RWPE1 (cell line): Measurements from ENCODE around the gene WASF2.
A peak's percentile ranks its signal among the peaks of the same experiment; 100 is the strongest.
"Not testable (repeated sequence)": the region's sequence is repeated elsewhere in the genome, so short reads cannot be mapped to it uniquely, and the experiment has no call there.

Source experiments
- CTCF ChIA-PET: fragments of 350-600 bp; sonication (Branson Sonifier 250); formaldehyde crosslinking; extraction: SDS; loops from one replicate; lab custom pipeline; 2021; lab: Yijun Ruan, JAX
- POLR2A ChIA-PET: fragments of 400-600 bp; formaldehyde crosslinking; extraction: SDS; loops from one replicate; lab custom pipeline; 2020; ENCODE audit warnings: antibody characterized with exemption; ENCODE audit not compliant: low non-redundant PET; lab: Yijun Ruan, JAX
- DNase-seq: peaks from one replicate; pipeline ENCODE4 v3.0.0; 2012; ENCODE audit warnings: low spot score
- H3K27ac ChIP-seq: fragments of 450-650 bp; 2 replicates; pipeline ENCODE4 v1.5.1; 2017
- CTCF ChIP-seq: fragments of 450-650 bp; conservative IDR thresholded peaks from 2 replicates; pipeline ENCODE4 v1.5.1; 2017; ENCODE audit warnings: low read depth, mild to moderate bottlenecking

Gene WASF2

GRCh38 chr1:27435566-27436203 is 54.3 kb downstream of the WASF2 start:
- peak overlapping the region; percentile 59 for H3K27ac ChIP-seq
- ChIA-PET CTCF (no interaction called here), POLR2A (no interaction called here)
- no peak for TF ChIP-seq CTCF
- no peak for DNase-seq

DNA sequence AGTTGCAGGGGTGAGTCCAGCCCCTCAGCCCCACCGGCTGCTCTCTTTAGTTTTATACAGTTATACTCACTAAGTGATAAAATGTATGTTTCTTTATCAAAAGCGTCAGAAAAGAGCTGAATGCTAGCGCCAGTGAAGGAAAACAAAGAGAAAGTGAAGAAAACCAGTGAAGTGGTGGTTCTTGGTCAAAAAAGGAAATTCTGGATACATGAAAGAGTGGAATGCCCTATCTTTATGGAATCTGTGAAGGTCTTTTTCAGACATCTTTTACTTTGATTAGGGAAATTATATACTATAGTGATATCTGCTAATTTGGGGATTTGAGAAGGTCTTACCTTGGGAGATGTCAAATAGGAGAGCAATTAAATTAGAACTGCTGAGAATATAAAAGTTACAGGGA is 56.3 kb downstream of the WASF2 start:
- ChIA-PET POLR2A (no interaction called here), CTCF (no interaction called here)
- no peak overlapping the region for H3K27ac ChIP-seq
- DNase-seq = no peak
- TF ChIP-seq CTCF = no peak

DNA sequence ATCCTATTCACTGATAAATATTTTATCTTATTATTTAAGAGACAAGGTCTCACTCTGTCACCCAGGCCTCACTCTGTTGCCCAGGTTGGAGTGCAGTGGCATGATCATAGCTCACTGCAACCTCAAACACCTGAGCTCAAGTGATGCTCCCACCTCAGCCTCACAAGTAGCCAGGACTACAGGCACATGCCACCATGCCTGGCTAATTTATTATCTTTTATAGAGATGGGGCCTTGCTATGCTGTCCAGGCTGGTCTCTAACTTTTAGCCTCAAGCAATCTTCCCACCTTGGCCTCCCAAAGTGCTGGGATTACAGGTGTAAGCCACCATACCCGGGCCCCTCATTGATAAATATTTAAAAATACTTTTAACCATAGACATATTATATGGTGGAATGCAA is 57.2 kb downstream of the WASF2 start:
- DNase-seq, POLR2A ChIA-PET, H3K27ac ChIP-seq, CTCF ChIA-PET: not testable (repeated sequence)

DNA sequence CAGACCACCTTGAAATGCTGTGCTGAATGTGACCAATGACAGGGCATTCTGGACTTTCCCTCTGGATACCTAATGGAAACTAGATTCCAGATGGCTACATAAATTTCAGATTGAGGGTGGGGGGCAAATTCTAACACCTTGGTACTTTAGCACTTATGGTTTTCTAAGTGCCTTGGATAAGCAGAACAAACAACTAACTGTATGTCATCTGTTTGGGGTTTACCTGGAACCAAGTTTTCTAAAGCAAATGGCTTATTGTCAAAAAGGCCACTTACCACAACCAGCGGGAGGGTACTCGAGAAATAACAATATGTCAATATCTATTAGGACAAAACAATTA is 58.4 kb downstream of the WASF2 start:
- no peak for TF ChIP-seq CTCF
- no peak for DNase-seq
- ChIA-PET POLR2A (no interaction called here), CTCF (interaction anchor here (0.6 kb wide), 1 partner anchor 177 kb away, joined by 3 read pairs; no protein-coding TSS in a partner anchor)
- no peak overlapping the region for H3K27ac ChIP-seq

DNA sequence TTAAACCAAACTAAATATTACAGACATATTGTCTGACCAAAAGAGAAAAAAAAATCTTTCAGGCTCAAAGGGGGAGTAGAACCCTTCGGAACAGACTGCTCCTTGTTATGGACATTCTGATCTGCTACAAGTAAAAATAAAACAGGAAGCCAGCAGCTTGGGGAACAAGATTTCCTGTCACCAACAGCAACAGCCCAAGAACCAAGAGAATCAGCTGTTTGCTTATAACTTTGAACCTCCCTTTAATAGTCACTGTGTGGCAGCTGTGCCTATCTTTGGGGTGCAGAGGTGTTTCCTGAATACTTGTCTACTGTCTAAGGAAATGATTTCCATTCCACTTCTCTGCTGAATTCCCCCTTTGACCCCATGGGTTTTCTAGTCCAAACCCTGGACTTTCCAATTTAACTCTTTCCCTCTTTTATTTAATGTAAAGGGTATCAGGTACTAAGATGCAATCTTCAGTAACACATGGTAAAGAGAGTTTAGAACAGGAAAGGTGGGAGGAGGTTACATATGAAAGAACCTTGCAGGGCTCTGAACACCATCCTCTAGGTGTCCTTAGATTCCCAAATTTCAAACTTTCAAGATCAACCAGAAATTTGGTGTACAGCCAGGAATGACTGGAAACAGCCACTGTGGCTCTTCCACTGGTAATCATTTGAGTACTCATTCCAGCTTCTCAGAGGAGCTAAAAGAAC is 58.9 kb downstream of the WASF2 start:
- POLR2A ChIA-PET = interaction anchor here (0.6 kb wide), 1 partner anchor 62 kb away, joined by 6 read pairs; no protein-coding TSS in a partner anchor
- CTCF ChIA-PET = interaction anchor here (0.6 to 1.6 kb wide), 3 partner anchors 14 to 177 kb away, joined by 3 to 7 read pairs (median 3); no protein-coding TSS in a partner anchor
- no peak for DNase-seq
- TF ChIP-seq CTCF = no peak
- no peak overlapping the region for H3K27ac ChIP-seq

DNA sequence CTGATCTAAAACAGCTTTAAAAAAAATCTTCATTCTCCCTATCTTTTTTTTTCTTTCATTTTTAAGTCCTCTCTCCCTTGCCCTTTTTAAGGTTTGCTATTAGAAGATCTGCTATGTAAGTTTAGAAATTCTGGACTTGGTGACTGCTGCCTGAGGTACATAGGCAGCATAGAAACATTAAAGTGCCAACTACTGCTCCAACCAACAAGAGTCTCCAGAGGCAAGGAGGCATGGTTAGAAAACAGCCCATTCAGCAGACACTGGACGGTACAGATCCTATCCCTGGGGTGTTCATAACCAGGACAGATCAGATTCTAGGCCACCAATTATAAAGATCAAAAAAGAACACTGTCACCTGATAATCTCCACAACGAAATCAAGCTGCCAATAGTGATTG is 60.9 kb downstream of the WASF2 start:
- no peak for TF ChIP-seq CTCF
- 0 out of 2 replicates have a peak overlapping the region, but pooled peaks have one; percentile 20 for H3K27ac ChIP-seq
- POLR2A ChIA-PET = interaction anchor here (0.7 kb wide), 1 partner anchor 192 kb away, joined by 4 read pairs; no protein-coding TSS in a partner anchor
- CTCF ChIA-PET = no interaction called here
- no peak for DNase-seq
